Ishikawa (cell line): ENCODE measurements around the gene DOK7.

Experiments
- CEBPB ChIP-seq: IDR thresholded peaks from 2 replicates; pipeline ENCODE4 v1.6.1; 2012
- EP300 ChIP-seq: IDR thresholded peaks from 2 replicates; pipeline ENCODE4 v1.6.1; 2012; ENCODE audit warnings: borderline replicate concordance
- MAX ChIP-seq: IDR thresholded peaks from 2 replicates; pipeline ENCODE4 v1.6.1; 2012
- USF1 ChIP-seq: IDR thresholded peaks from 2 replicates; pipeline ENCODE4 v1.6.1; 2012
- TF ChIP-seq, protein P1 (sequence below): IDR thresholded peaks from 2 replicates; pipeline ENCODE4 v1.6.1; 2012; ENCODE audit warnings: low read depth, mild to moderate bottlenecking

- TF ChIP-seq, protein P1, sequence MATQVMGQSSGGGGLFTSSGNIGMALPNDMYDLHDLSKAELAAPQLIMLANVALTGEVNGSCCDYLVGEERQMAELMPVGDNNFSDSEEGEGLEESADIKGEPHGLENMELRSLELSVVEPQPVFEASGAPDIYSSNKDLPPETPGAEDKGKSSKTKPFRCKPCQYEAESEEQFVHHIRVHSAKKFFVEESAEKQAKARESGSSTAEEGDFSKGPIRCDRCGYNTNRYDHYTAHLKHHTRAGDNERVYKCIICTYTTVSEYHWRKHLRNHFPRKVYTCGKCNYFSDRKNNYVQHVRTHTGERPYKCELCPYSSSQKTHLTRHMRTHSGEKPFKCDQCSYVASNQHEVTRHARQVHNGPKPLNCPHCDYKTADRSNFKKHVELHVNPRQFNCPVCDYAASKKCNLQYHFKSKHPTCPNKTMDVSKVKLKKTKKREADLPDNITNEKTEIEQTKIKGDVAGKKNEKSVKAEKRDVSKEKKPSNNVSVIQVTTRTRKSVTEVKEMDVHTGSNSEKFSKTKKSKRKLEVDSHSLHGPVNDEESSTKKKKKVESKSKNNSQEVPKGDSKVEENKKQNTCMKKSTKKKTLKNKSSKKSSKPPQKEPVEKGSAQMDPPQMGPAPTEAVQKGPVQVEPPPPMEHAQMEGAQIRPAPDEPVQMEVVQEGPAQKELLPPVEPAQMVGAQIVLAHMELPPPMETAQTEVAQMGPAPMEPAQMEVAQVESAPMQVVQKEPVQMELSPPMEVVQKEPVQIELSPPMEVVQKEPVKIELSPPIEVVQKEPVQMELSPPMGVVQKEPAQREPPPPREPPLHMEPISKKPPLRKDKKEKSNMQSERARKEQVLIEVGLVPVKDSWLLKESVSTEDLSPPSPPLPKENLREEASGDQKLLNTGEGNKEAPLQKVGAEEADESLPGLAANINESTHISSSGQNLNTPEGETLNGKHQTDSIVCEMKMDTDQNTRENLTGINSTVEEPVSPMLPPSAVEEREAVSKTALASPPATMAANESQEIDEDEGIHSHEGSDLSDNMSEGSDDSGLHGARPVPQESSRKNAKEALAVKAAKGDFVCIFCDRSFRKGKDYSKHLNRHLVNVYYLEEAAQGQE = no peak
- no peak for TF ChIP-seq MAX
- no peak for TF ChIP-seq EP300
- TF ChIP-seq CEBPB = no peak
- TF ChIP-seq USF1 = no peak
Measured at GRCh38 chr4:3494462-3494871, 31.4 kb downstream of the DOK7 start.
